CD4-positive, alpha-beta T cell (primary cell): ENCODE results near the gene SH3RF3. TPM values are rescaled to one million over a fixed set of nuclear protein-coding genes. Genes with fewer than 3 reads are reported as not detected.

Experiments
- ATAC-seq: fragments of 200-7000 bp; cut with Tn5 transposase; one replicate; pipeline ENCODE4 v1.10.0; 2022; ENCODE audit warnings: mild to moderate bottlenecking; ENCODE audit not compliant: poor library complexity
- CTCF ChIA-PET: fragments of 350-600 bp; sonication (Branson Sonifier 250); formaldehyde crosslinking; loops from one replicate; lab custom pipeline; 2021; ENCODE audit warnings: antibody characterized with exemption, inconsistent platforms; lab: Charles Lee
- POLR2A ChIA-PET: fragments of 350-600 bp; sonication (Branson Sonifier 250); formaldehyde crosslinking; loops from one replicate; lab custom pipeline; 2021; ENCODE audit warnings: antibody characterized with exemption, inconsistent platforms; lab: Charles Lee
- DNase-seq, 14 experiments: peaks; one replicate each; pipeline ENCODE4 v3.0.0-alpha.2; 2013 to 2020; ENCODE audit warnings: mixed read lengths in 2 of 14
- H3K27ac ChIP-seq, 2 donors: one replicate each; pipeline versions ENCODE4 v1.5.1 to v1.7.0; 2013; ENCODE audit warnings: low read length in 2 of 2, low read depth in 1 of 2, mild to moderate bottlenecking in 1 of 2
- H3K27me3 ChIP-seq, 2 experiments: 1 replicate in 1 of 2; 2 replicates in 1 of 2; pipeline versions ENCODE4 v1.6.1 to v1.7.0; 2013; ENCODE audit warnings: low read length in 2 of 2, control low read depth in 1 of 2, mild to moderate bottlenecking in 1 of 2, moderate library complexity in 1 of 2; ENCODE audit not compliant: insufficient read depth in 2 of 2, control insufficient read depth in 1 of 2
- H3K36me3 ChIP-seq: one replicate; pipeline ENCODE4 v1.6.1; 2013; ENCODE audit warnings: low read length, control low read depth; ENCODE audit not compliant: insufficient read depth
- H3K4me1 ChIP-seq: one replicate; pipeline ENCODE4 v1.6.1; 2013; ENCODE audit warnings: low read length, control low read depth; ENCODE audit not compliant: insufficient read depth
- H3K4me3 ChIP-seq: one replicate; pipeline ENCODE4 v1.5.1; 2013; ENCODE audit warnings: mild to moderate bottlenecking, low read length, moderate library complexity
- H3K9me3 ChIP-seq, 2 experiments: 1 replicate in 1 of 2; 2 replicates in 1 of 2; pipeline versions ENCODE4 v1.6.1 to v1.7.0; 2013; ENCODE audit warnings: low read length in 2 of 2, mild to moderate bottlenecking in 2 of 2, control low read depth in 1 of 2, moderate library complexity in 1 of 2; ENCODE audit not compliant: control insufficient read depth in 1 of 2, insufficient read depth in 1 of 2
- H3K27ac Mint-ChIP-seq: one replicate; pipeline ENCODE4 v1.8.0; 2020; ENCODE audit warnings: mixed read lengths
- H3K27me3 Mint-ChIP-seq: one replicate; pipeline ENCODE4 v1.8.0; 2021; ENCODE audit warnings: mixed read lengths
- H3K36me3 Mint-ChIP-seq: one replicate; pipeline ENCODE4 v1.8.0; 2021; ENCODE audit warnings: low read depth, mixed read lengths
- H3K4me1 Mint-ChIP-seq: one replicate; pipeline ENCODE4 v1.8.0; 2021; ENCODE audit warnings: low read depth, mixed read lengths
- H3K4me3 Mint-ChIP-seq: one replicate; pipeline ENCODE4 v1.8.0; 2020; ENCODE audit warnings: mild to moderate bottlenecking, mixed read lengths
- H3K9me3 Mint-ChIP-seq: one replicate; pipeline ENCODE4 v1.8.0; 2020; ENCODE audit warnings: mixed read lengths
- CTCF ChIP-seq: fragments of 200-600 bp; IDR thresholded peaks from one replicate; pipeline ENCODE4 v1.8.0; 2022; ENCODE audit warnings: antibody characterized with exemption, mild to moderate bottlenecking
- intact Hi-C, 2 experiments: fragments of 100-400 bp; cut with DNase I in 1 of 2; cut with micrococcal nuclease in 1 of 2; formaldehyde crosslinking; loops; one replicate each; pipeline versions ENCODE4 v1.15.1 to v1.9.0; 2023 to 2025; cut with DNase I, micrococcal nuclease
- total RNA-seq, 174 experiments: library from RNA in 2 of 174; stranded (reverse) in 2 of 174; gene quantifications; one replicate each; pipeline ENCODE4 v1.2.3 and lab custom pipeline; 2021 to 2026

The SH3RF3 gene
- total RNA-seq, 2 experiments from 2014 or later, result 5.2 to 5.9 TPM

- POLR2A ChIA-PET, result no interaction called here
- Histone ChIP-seq H3K27ac (no peak overlapping the region), H3K27me3 (no peaks in the 10 kb centered on the region), H3K4me3 (no peak overlapping the region), H3K9me3 (no peaks in the 10 kb centered on the region), H3K4me1 (no peaks in the 10 kb centered on the region), H3K36me3 (no peaks in the 10 kb centered on the region)
- Mint-ChIP-seq H3K9me3 (no peaks in the 10 kb centered on the region), H3K27me3 (no peaks in the 10 kb centered on the region), H3K4me3 (no peak overlapping the region), H3K36me3 (no peaks in the 10 kb centered on the region), H3K27ac (no peak overlapping the region), H3K4me1 (peaks cover 17% of the 10 kb centered on the region)
- CTCF ChIA-PET, result no interaction called here
- no peak for ATAC-seq
- TF ChIP-seq CTCF, result no peak
- intact Hi-C loops, result no loop called here
- DNase-seq, result no peak
Measured at GRCh38 chr2:109279243-109279860, 150.3 kb downstream of the SH3RF3 start.

DNA sequence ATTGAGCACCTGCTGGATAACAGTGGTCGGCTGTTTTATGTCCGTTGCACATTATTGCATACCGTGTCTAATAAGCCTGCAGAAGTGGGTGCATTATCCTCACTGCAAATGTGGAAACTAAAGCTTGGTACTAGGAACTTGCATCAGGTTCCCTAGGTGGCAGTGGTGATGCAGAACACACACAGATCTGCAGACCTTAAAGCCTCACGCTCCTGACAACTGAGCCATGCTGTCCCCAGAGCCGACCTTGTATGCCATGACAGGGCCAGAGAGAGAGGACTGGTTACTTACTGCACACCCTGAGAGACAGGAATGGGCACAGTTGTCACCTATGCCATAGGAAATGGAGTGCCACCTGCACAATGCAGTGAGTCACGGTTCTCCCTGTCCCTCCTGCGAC, 151.8 kb downstream of the SH3RF3 start:
- Histone ChIP-seq H3K27ac (no peak overlapping the region), H3K4me1 (no peaks in the 10 kb centered on the region), H3K9me3 (no peaks in the 10 kb centered on the region), H3K27me3 (no peaks in the 10 kb centered on the region), H3K4me3 (no peak overlapping the region), H3K36me3 (no peaks in the 10 kb centered on the region)
- H3K27ac Mint-ChIP-seq, result no peak overlapping the region
- ATAC-seq (no peak), DNase-seq (no peak)
- H3K27me3 Mint-ChIP-seq, result no peaks in the 10 kb centered on the region
- no peak overlapping the region for H3K4me3 Mint-ChIP-seq
- POLR2A ChIA-PET, result no interaction called here
- intact Hi-C loops, result no loop called here
- H3K4me1 Mint-ChIP-seq, result peaks cover 9% of the 10 kb centered on the region
- no peak for TF ChIP-seq CTCF
- CTCF ChIA-PET, result no interaction called here
- H3K9me3 Mint-ChIP-seq, result no peaks in the 10 kb centered on the region
- H3K36me3 Mint-ChIP-seq, result no peaks in the 10 kb centered on the region

DNA sequence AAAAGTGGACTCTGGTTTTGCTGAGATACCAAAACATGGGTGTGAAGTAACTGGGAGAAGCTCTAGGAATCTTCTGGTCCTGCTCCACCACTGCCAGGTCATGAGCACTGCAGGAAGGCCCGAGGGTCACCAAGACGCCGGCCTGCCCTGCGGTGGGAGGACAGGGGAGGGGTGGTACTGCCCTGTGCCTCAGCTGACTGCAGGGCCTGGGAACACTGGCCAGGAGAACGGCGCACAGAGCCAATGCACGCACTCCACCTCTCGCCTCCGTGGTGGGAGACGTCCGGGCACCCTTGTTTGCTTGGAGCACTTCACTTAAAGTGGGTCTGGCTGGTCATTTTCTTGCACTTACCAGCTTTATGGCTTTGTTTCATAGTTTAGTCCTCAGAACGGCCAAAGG, 153.4 kb downstream of the SH3RF3 start:
- Histone ChIP-seq H3K9me3 (no peaks in the 10 kb centered on the region), H3K27me3 (no peaks in the 10 kb centered on the region), H3K4me1 (no peaks in the 10 kb centered on the region), H3K4me3 (no peak overlapping the region), H3K36me3 (no peaks in the 10 kb centered on the region), H3K27ac (no peak overlapping the region)
- DNase-seq (no peak), ATAC-seq (no peak)
- ChIA-PET POLR2A (no interaction called here), CTCF (no interaction called here)
- no peak overlapping the region for H3K27ac Mint-ChIP-seq
- H3K9me3 Mint-ChIP-seq, result no peaks in the 10 kb centered on the region
- no peak for TF ChIP-seq CTCF
- H3K4me3 Mint-ChIP-seq, result no peak overlapping the region
- no peaks in the 10 kb centered on the region for H3K36me3 Mint-ChIP-seq
- no peaks in the 10 kb centered on the region for H3K27me3 Mint-ChIP-seq
- H3K4me1 Mint-ChIP-seq, result no peaks in the 10 kb centered on the region
- intact Hi-C loops, result no loop called here
